Left renal pelvis (tissue), 4 donors: ENCODE measurements around the gene SLC25A12. TPM values are rescaled to one million over a fixed set of nuclear protein-coding genes. Genes with fewer than 3 reads are reported as not detected.
"Not testable (repeated sequence)": the region's sequence is repeated elsewhere in the genome, so short reads cannot be mapped to it uniquely, and the experiment has no call there.

Source experiments
- DNase-seq, 4 donors: peaks; one replicate each; pipeline ENCODE4 v3.0.0-alpha.2; 2013; ENCODE audit warnings: low read depth in 4 of 4, low spot score in 3 of 4
- polyA plus RNA-seq, 4 donors: library from polyadenylated mRNA; unstranded; fragments of 120-200 nt; gene quantifications; one replicate each; pipeline ENCODE4 v1.2.1, GENCODE V29; 2013; ENCODE audit not compliant: insufficient read length in 4 of 4

Gene SLC25A12, protein sequence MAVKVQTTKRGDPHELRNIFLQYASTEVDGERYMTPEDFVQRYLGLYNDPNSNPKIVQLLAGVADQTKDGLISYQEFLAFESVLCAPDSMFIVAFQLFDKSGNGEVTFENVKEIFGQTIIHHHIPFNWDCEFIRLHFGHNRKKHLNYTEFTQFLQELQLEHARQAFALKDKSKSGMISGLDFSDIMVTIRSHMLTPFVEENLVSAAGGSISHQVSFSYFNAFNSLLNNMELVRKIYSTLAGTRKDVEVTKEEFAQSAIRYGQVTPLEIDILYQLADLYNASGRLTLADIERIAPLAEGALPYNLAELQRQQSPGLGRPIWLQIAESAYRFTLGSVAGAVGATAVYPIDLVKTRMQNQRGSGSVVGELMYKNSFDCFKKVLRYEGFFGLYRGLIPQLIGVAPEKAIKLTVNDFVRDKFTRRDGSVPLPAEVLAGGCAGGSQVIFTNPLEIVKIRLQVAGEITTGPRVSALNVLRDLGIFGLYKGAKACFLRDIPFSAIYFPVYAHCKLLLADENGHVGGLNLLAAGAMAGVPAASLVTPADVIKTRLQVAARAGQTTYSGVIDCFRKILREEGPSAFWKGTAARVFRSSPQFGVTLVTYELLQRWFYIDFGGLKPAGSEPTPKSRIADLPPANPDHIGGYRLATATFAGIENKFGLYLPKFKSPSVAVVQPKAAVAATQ
- polyA plus RNA-seq: 10 to 100 TPM; 22.4 to 28.9 (median 26.6) TPM

GRCh38 chr2:171893824-171894611 is at the start of gene SLC25A12:
Gene SLC25A12 (minus strand): TSS chr2:171894244. CDS start chr2:171894214, 30 bp downstream.
- DNase-seq: peak; percentile 57 to 81 (median 73)

GRCh38 chr2:171941316-171941699 is 47.3 kb upstream of the SLC25A12 start:
- no peak for DNase-seq

DNA sequence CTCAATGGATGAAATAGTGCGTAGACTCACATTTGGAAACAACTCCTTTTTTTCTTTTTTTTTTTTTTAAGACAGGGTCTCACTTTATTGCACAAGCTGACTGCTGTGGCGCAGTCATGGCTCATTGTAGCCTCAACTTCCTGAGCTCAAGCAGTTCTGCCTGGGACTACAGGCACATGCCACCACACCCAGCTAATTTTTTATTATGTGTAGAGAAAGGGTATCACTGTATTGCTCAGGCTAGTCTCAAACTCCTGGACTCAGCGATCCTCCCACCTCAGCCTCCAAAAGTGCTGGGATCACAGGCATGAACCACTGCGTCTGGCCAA is 45.7 kb upstream of the SLC25A12 start:
- DNase-seq: no peak

- DNase-seq: no peak
Observed at GRCh38 chr2:171939058-171939742, 45.2 kb upstream of the SLC25A12 start.

DNA sequence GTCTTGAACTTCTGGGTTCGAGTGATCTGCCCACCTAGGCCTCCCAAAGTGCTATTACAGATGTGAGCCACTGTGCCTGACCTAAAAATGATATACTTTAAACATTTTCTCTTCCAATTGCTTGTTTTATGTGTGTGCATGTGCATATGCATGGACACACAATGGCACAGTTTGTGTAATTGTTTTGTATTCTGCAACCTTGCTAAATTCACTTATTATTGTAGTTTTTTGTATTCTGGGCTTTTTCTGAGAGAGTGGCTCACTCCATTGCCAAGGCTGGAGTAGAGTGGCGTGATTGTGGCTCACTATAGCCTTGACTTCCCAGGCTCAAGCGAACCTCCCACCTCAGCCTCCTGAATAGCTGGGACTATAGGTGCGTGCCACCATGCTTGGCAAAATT is 36.3 kb upstream of the SLC25A12 start:
- no peak for DNase-seq

GRCh38 chr2:171924170-171924942 is 30.3 kb upstream of the SLC25A12 start:
- no peak for DNase-seq

DNA sequence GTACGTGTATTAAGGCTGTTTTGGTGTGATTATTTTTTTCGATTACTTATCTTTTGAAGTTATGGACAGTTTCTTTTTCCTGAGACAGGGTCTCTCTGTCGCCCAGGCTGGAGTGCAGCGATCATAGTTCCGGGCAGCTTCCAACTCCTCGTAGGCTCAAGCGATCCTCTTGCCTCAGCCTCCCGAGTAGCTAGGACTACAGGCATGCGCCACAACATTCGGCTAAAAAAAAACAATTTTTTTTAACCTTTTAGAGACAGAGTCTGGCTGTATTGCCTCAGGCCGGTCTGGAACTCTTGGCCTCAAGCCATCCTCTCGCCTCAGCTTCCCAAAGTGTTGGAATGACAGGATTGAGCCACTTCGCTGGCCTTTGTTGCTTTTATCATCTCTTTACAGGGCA is 29.2 kb upstream of the SLC25A12 start:
- no peak for DNase-seq

GRCh38 chr2:171922230-171923022 is 28.4 kb upstream of the SLC25A12 start, which contains the start of gene HAT1:
Gene HAT1 (plus strand): TSS chr2:171922461. CDS start chr2:171922501, 40 bp downstream.
- peak; percentile 94 to 98 (median 98) for DNase-seq

DNA sequence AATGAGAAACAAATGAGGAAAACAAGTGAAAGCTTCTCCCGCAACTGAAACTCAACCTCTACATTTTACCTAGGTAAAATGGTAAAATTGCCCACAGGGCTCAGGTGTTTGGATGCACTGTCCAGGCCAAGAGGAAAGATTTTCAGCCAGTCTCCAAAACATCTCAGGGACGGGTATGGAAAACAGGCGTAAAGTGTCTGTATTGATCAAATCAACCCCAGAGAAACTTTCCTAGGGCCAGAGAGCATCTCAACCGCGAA is 27.9 kb upstream of the SLC25A12 start:
- peak in 1 of 4 donors; percentile 5 for DNase-seq

DNA sequence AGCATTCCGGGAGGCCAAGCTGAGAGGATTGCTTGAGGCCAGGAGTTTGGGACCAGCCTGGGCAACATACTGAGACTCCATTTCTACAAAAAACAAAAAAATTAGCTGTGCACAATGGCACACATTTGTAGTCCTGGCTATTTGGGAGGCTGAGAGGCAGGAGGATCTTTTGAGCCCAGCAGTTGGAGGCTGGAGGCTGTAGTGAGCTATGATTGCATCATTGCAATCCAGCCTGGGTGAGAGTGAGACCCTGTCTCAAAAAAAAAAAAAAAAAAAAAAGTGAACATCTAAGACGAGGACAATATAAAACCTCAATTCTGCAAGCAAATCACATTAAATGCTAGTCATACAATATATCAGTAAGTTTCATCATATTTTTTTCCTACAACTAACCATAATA is 25.4 kb upstream of the SLC25A12 start:
- no peak for DNase-seq

DNA sequence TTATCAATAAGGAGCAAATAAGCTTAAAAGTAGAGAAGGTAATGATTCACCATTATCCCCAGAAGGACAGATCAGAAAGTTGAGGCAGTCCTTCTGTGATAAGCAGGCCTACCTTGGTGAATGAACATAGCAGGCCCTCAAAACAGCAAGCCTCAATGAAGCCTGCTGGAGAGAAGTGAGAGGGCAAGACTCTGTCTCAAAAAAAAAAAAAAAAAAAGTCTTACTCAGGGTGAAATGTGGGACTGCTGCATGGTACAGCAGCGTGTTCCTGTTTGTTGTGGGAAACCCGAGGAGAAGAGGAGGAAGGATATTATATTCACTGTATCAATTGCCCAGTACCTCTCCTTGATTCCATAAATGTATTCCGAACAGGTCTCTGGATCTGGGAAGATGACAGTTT is 19.5 kb upstream of the SLC25A12 start:
- DNase-seq: no peak

- no peak for DNase-seq
Observed at GRCh38 chr2:171910494-171910893, 16.4 kb upstream of the SLC25A12 start.

DNA sequence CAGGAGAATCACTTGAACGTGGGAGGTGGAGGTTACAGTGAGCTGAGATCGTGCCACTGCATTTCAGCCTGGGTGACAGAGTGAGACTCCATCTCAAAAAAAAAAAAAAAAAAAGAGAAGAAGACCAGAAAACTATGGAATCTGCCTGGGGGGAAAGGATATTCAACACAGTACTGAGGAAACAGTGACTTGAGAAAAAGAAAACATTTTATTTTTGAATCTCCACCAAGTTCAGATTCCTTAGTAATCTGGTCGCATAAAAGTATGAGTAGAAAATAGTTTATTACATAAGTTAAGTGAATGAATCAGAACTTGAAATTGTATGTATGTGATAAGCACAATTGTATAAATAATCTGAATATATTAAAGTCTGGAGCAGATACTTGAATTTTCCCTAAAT is 15.2 kb upstream of the SLC25A12 start:
- DNase-seq: no peak

DNA sequence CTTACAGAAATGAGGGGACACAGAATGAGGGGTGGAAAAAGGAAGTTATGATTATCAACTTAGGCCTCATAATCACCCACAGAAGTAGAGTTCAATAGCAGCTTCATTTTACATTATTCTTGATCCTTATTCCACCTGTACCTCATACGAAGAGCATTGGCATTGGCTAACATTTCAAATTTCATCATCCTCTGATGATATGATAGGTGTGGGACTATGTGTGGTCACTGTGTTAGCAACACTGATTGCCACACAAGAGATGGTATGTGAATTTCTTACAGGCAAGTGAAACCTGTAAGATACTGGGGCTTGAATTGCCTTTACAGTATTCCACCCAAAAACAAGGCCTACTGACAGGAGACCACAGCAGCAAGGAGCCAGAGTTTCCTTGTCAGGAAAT is 14.2 kb upstream of the SLC25A12 start:
- no peak for DNase-seq

GRCh38 chr2:171902840-171903420 is 8.9 kb upstream of the SLC25A12 start:
- DNase-seq: no peak

- not testable (repeated sequence) for DNase-seq
Observed at GRCh38 chr2:171899623-171900282, 5.7 kb upstream of the SLC25A12 start.

- DNase-seq: no peak
Observed at GRCh38 chr2:171895786-171896185, 1.7 kb upstream of the SLC25A12 start.

DNA sequence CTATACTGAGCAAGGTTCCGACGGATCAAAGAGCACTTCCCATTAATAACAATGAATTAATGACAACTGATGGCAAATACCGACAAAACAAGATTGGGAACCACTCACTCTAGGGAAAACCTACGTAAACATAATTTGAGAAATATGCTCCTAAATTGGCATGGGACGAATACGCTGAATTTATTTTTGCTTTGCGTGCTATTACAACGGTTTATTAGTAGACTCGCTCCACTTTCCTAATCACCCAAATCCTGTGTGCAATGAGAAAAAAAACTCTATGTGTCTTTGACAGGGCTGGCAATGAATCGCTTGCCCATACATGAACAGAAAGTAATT is 536 bp upstream of the SLC25A12 start:
- DNase-seq: no peak
